HG03558 (cell line): ENCODE results near the gene ACSBG1.

Experiments
- ATAC-seq: cut with Tn5 transposase; IDR thresholded peaks from one replicate; pipeline ENCODE4 v1.9.1; 2021; ENCODE audit warnings: moderate number of reproducible peaks; ENCODE audit not compliant: unreplicated experiment; ENCODE audit errors: extremely low read depth

ACSBG1 gene

GRCh38 chr15:78205856-78206255 lies 28.5 kb downstream of the ACSBG1 start:
- ATAC-seq = no peak

DNA sequence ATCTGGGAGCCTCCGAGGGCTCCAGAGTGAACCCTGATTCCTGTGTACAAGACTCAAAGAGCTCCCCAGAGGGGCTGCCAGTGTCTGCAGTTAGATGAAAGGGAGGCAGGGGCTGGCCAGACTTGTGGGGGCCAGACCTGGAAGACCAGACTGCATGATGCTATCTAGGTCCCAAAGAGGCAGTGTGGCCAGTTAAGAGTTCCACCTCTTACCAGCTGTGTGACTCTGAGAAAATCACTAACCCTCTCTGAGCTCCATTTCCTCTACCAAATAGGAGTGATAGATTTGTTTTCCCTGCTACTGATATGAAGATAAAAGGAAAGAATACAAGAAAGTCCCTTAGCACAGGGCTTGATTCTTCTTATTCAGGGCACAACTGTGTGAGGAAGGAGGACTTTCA lies 29.0 kb downstream of the ACSBG1 start:
- no peak for ATAC-seq

DNA sequence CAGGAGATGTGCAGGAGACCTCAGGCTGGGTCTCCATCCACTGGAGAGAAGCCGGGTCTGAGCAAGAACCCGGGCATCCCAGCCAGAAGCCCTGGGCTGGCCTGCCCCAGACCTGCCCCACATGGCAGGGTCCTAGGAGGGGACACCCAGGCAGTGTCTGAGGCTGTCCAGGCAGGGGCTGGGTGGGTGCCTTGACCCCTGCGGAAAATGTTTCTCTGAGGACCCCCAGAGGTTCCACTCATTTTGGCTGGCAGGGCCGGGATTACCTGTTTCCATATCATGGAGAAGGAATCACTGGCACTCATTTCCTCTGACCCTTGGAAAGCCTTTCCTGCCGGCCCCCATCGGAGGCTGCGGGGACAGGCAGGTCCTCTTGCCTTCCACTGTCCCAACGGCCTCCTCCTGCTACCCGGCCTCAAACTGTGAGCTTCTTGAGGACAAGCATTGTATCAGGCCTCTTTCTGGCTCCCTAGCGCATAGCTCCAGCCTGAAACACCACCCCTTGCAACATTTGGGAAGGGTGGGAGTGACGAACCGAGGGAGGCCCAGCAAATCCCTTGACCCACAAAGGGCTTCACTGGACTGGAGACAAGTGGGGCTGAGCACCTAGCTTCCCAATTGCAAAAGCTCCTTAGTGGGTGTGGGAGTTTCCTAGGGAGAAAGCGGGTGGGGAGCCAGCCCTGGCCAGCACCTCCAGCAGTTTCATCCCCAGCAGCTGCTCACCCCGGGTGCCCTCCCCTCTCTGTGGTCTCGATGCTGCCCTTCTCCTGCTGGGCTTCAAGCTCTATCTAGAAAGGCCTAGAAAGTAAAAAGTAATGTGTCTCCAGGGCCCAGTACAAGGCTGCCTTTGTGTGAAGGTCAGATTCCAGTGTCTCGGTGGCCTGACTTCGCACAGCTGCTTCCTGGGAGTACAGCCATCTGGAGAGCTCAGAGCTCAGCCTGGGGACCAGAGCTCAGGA lies 29.7 kb downstream of the ACSBG1 start:
- ATAC-seq = no peak

DNA sequence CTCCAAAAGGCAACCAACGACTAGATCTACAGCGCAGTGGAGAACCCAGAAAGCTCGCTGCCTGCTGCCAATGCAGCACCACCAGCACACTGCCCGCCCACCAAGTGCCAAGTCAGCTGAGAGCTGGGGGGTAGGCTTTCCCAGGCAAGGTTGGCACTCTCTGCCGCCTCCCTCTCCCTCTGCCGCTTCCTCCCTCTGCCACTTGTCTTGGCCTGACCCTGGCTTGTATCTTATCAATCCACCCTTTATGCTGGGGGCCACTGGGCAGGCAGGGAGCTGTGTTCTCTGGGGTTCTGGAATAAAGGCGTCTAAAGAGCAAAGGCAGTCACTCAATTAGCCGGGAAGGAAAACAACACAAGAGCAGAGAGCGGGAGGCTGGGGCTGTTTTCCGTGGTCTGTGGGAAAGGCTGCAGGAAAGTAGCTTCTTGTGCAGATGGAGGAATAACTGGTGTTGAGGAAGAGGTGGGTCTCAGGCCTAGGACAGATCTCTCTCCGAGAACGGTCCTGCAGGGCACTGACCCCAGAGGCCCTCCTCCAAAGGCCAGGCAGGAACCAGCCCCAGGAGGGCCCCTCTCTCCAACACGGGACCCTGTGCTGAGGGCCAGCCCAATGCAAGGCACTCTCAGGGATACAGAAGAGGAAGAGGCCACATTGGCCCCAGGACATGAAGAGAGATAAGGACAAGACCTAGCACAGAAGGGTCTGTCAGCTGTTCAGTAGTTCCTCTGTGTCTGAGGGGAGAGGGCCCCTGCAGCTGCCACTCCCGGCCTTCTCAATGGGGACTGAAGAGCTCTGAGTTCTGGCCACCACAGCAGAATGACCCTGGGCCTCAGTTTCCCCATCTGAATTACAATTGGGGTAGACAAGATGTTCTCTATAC lies 30.8 kb downstream of the ACSBG1 start:
- no peak for ATAC-seq

GRCh38 chr15:78201281-78202190 lies 32.8 kb downstream of the ACSBG1 start:
- no peak for ATAC-seq

DNA sequence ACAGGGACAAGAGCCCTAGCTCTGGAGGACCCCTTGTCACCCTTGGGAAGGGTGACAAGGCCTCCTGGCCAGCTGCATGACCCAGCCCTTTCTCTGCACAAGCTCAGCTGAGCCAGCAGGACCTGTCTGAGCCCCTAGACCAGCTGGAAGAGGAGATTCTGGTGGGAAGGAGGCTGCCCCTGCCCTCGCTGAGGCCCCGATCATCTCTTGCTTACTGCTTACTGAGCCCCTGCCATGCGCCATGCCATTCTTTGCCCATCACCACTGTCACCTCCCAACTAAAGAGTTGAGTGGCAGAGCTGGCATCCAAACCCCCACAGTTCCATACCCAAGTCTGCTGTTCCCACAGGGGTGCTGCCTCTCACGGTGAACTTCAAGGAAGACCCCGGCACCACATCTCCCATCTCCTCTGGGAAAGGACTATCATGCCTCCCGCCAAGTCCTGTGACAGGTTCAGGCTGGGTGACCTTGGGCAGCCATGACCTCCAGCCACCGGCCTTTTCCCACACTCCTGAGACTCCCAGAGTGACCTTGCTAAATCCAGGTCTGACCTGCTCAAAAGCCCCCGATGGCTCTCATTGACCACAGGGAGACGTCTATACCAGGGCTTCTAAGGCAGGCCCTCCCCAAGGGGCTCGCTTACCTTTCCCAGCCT lies 34.0 kb downstream of the ACSBG1 start:
- no peak for ATAC-seq

GRCh38 chr15:78197632-78198031 lies 36.7 kb downstream of the ACSBG1 start:
- no peak for ATAC-seq

DNA sequence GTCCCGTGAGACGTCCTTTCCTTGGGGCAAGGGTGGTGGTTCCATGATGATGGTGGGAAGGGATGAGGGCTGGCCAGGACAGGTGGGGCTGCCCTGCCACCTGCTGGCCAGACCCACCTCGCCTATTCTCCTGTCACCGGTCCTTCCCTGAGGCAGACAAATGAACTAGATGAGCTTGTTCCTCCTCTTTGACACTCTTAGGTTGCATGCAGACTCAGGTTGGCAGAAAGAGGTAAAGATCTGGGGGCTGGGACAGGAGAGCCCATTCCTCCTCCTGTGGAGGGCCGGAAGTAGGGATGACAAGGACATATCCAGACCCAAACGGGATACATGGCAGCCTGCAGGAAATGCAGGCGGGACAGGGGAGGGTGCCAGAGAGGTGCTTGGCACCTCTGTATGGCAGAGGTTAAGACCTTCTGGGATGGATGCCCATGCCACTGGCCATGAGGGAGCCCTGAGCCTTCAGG lies 38.6 kb downstream of the ACSBG1 start:
- ATAC-seq = no peak

DNA sequence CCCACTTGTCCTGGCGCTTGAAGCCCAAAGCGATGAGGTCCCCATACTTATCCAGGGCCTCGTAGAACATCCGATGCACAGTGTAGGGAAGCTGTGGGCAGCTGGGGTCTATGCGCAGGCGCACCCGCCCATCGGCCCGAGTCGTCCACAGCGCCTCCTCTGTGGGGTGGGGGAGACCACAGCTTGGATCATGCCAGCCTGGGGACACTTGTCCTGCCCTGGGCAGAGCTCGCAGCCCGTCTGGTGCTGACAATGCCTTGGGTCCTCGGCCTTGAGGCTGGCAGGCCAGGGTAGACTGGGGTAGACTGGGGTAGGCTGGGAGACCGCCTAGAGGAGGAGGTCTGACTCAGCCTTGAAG lies 39.8 kb downstream of the ACSBG1 start:
- ATAC-seq = no peak

GRCh38 chr15:78193731-78194567 lies 40.4 kb downstream of the ACSBG1 start:
- ATAC-seq = no peak

GRCh38 chr15:78192826-78193594 lies 41.4 kb downstream of the ACSBG1 start:
- ATAC-seq = no peak

DNA sequence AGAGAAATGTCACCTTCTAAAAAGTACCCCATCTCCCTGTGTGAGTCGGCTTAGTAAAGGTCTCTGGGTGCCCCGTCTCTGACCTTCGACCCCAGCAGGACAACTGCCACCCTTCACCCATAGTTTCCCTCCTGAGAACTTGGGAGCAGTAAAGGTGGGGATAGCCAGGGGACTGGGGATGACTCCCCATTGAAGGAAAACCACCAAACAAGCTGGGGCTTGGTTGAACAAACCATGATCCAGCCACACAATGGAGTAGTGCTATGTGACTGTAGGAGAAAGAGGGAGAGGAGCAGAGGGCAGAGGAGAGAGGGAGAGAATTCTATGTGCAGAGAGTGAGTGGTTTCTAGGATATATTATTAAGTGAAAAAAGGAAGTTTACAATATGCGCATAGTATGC lies 51.5 kb downstream of the ACSBG1 start:
- ATAC-seq = no peak

DNA sequence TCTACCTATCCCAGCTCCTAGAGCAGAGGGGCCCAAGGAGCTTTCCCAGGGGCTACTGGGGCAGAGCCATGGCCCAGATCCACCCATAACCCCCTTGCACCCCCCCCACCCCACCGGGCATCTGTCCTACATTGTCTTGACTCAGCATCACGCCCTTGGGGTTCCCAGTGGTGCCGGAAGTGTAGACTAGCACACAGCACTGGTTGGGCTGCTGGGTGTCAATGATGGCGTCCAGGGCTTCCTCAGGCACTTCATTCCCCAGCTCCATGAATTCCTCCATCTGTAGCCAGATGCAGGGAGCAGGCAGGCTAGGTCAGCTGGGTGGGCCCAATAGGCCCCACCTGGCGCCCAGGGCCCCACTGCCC lies 52.0 kb downstream of the ACSBG1 start:
- ATAC-seq = no peak

DNA sequence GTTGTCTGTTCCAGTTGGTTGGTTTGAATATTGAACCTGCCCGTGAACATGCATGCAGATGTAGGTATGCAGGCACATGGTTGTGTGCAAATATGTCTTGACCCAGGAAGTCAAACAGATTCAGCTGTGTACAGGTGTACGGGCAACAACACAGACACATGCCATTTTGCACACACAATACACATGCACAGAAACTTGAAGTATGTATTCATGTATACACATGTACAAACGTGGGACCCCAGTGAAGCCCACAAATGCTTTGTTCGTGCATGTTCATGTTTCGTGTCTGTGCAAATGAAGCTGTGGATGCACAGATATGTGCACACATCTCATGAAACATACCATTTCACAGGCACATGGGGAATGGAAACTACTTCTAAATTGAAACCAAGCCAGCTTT lies 54.5 kb downstream of the ACSBG1 start:
- no peak for ATAC-seq

GRCh38 chr15:78179286-78179840 lies 55.0 kb downstream of the ACSBG1 start:
- ATAC-seq = no peak

GRCh38 chr15:78178064-78178463 lies 56.3 kb downstream of the ACSBG1 start:
- no peak for ATAC-seq

GRCh38 chr15:78177447-78177873 lies 56.9 kb downstream of the ACSBG1 start:
- no peak for ATAC-seq

- ATAC-seq = no peak
These were observed 59.0 kb downstream of the ACSBG1 start for GRCh38 chr15:78175330-78175729.
